NCI-H2081 (cell line): ENCODE results near the gene PLPP2.

Source experiments
- DNase-seq, 2 experiments: peaks; one replicate each; lab custom pipeline; 2025; lab: John Stamatoyannopoulos, UW

PLPP2 gene

DNA sequence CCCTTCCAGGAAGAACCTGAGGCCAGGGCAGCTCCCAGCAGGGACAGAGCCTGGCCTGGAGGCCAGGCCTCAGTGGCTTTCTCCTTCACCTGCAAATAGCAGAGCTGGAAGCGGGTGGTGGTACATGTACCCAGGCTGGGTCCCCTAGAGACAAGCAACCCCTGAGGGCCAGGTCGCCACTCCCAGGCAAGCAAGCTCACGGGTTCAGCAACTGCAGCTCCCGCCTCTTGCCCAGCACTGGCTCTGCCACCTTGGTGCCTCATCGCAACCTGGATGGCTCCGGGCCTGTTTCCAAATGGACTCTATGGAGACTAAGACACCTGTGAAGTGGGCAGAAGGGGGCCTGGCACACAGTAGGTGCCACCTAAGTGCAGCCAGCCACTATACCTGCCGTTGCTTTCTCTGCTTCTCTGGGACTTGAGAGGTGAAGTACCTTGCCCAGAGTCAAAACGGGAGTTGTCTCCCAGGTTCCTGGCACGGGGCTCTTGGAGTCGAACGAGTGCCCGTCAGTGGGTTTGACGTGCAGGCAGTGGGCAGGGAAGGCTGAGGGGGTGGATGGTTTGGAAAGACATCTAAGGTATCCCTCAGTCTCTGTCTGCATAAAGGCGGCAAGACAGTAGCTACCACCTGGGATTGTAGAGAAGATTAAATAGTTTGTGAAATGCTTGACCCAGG lies 2.4 kb upstream of the PLPP2 start:
- DNase-seq, result no peak

DNA sequence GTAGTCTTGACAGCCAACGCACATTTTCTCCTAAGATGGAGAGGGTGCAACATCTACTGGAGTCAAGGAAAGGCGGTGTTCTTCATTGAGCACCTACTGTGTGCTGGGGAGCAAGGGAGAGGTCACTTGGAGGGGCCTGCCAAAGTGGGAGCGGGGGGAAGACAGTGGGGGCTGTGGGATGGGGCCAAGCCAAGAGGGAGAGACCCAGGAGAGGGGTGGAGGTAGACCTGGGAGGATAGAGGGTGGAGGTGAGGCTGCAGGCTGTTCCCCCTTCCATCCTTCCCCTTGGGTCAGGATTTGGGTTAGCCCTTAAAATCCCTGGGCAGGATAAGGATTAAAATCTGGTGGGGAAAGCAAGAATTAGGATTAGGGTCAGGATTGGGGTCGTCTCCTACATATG lies 1.7 kb upstream of the PLPP2 start:
- DNase-seq, result no peak

DNA sequence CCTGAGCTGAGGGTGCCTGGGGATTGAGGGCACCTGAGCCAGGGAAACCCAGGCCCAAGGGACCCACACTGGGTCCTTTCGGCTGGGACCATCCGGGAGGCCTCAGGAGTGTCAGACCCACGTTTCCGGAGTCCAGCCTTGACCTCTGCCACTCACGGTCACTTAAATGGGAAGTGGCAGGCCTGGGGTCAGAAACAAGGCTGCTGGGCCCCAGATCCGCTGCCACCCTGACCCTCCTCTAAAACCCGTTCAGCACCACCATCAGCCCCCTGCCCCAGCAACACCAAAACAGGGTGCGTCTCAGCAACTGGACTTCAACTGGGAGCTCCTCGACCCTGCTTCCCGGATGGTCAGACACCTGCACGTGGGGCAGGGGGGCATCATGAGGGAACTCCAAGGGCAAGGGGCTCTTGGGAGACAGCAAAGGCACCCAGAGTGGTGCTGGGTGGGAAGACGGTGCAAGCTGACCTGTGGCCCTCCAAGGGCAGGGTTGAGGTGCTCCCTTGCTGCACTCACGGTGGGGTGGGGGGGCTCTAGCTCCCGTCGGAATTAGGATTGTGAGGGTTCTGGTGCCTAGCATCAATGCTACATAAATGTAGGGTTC lies 1.2 kb upstream of the PLPP2 start:
- DNase-seq, result no peak

DNA sequence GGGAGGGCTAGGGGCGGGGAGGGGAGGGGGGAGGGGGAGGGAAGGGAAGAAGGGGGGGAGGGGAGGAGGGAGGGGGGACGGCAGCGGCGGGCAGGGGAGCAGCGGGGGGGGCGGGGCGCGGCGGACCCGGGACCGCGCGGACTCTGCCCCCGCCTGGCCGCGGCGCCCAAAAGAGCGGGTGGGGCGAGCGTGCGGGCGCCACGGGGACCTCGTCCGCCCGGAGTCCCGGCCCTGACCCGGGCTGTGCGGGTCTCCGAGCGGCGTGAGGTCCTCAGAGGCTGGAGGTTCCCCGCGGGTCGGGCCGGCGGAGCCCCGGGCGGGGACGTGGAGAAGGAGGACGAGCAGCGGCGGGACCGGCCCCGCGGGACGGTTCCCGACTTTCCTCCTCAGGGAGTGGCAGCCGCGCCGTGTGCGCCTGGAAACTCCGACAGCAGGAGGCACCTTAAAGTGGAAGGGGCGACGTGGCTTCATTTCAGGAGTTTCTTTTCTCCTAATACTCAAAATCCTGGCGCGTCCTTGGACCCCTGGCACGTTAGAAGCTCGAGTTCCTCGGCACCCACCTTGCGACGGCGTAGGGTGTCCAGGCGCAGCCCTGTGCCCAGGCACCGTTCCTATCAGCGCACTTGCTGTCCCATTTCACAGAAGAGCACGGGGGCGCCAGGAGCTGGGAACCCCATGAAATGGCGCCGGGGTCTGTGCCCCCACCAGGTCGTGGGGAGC lies 518 bp upstream of the PLPP2 start:
- no peak for DNase-seq

DNA sequence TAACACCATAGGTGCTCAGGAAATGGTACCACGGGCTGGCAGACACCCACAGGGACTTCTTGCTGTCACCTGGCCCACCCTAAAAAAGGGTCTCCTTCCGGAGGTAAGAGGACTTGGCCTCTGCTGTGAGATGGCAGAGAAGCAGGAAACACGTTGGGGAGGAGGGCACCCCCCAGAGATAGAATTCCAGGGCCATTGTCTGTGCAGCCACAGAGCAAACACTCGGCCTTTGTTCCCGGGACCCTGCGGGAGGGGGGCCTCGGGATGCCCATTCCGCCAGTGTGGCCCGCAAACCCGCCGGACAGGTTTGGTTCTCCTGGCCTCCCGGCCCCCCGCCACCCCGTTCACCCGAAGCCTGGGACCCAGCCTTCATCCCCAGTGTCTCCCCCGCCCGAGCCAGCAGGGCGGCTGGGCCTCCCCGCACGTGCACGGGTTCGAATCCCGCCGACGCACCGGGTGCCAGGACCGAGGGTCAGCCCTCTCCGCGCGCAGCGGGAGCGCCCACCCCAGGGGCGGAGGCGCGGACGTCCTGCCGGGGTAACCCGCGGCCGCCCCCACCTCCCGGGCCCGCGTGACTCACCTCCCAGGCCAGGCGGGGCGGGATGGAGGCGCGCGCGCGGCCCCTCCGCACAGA lies 714 bp downstream of the PLPP2 start:
- peak; percentile 88 to 96 for DNase-seq

DNA sequence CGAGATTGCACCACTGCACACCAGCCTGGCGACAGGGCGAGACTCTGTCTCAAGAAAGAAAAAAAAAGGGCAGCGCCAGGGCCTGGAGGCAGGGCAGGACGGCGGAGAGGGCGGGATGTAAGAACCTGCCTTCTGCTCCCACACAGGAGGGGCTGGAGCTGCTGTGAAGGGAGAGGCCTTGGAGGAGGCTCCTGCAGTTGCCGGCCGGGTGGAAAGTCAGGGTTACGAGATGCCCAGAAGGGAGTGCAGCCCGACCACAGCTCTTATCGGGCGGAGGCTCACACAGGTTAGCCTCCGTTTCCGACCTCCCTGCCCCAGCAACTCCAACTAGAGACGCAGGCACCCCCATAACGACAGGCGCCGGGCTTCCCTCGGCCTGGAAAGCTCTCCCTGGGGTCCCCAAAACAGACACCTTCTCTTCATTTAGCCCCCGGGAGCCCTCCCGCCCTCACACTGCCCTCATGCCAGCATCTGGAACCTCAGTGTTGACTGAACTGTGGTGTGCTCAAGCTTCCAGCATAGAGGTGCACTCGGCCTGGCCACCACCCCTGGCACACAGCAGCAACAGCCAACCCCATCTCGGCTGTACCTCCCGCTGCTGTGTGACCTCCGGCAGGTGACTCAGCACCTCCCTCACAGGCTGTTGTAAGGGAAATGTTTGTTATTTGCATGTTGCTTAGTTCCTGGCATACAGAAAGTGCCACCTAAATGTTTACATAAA lies 1.4 kb downstream of the PLPP2 start:
- DNase-seq, result peak; percentile 88 to 96

DNA sequence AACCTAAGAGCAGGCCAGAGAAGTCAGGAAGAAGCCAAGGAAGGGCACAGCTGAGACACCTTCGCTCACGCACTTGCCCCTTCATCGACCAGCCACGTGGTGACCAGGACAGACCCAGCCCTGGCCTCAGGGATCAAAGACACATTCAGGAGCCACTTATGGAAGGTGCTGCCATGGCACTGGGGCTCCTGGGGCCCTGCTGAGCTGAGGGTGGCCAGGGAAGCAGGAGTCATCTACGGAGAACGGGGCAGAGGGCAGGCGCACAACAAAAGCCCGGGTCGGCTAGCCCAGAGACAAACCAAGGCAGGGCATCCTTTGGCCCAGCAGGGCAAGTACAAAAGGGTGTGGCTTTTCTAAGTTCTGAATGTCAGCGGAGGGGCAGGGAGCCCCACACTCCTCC lies 2.3 kb downstream of the PLPP2 start:
- DNase-seq, result no peak

DNA sequence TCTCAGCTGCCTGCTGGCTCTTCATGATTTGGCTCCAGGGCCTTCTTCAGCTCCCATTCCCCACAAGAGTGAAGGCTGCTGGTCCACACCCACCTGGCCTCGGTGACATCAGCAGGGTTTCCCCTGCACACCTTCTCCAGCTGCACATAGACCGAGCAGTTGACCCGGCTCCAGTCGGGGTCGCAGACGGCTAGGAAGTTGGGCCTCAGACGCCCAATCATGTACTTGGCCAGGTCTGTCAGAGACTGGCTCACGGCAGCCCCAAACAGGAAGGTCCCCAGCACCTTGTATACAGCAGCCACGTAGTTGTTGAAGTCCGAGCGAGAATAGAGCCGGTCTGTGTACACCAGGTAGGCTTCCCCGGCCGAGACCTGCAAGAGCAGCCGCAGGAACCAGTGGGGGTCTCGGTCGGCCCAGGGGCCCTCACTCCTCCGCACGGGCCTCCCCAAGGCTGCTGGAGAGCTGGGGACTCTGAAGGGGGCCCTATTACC lies 3.8 kb downstream of the PLPP2 start:
- DNase-seq, result no peak

DNA sequence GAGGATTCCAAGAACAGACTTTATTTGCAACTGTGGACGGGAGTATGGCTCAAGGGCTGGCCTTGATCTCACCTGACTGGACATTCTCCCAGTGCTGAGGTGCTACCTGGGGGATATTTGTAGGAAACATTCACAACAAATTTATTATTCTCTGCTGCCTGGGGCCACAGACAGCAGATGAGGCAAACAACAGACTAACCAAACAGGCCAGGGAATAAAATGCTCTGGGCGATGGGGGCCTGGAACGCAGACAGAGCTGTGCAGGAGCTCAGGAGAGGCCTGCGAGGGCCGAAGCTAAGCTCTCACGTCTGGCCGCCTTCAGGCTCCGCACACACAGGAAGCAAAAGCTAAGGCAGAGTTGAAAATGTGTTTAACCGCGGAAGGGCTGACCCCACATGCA lies 7.8 kb downstream of the PLPP2 start:
- no peak for DNase-seq

DNA sequence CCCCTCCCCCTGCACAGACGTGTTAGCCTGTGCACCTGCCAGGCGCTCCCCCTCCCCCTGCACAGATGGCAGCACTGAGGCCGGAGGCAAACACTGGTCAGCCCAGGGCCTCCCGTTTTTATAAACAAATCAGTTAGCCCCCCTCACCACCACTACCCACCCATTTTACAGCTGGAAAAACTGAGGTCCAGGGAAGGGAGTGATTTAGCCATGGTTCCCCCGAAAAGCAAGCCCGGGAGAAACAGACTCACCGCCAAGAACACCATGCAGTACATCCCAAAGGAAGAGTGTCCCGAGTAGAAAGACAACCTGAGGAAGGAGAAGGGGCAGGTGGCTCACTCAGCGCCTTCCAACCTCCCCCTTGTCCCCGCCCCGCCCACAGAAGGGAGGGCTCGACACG lies 8.7 kb downstream of the PLPP2 start:
- no peak for DNase-seq

DNA sequence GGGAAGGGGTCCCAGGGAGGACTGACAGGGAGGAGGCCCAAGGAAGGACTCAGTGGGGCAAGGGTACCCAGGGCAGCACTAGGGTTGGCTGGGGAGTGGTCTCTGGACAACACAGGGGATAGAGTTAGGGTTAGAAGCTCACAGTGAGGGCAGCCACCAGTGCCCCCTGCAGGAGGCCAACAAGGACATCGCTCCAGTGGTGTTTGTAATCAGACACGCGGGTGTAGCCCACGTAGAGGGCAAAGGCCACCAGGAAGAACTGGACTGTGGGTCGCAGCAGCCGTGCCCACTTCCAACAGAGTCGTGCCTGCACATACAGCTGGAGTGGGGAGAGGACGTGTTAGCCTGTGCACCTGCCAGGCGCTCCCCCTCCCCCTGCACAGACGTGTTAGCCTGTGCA lies 9.2 kb downstream of the PLPP2 start:
- DNase-seq, result no peak

DNA sequence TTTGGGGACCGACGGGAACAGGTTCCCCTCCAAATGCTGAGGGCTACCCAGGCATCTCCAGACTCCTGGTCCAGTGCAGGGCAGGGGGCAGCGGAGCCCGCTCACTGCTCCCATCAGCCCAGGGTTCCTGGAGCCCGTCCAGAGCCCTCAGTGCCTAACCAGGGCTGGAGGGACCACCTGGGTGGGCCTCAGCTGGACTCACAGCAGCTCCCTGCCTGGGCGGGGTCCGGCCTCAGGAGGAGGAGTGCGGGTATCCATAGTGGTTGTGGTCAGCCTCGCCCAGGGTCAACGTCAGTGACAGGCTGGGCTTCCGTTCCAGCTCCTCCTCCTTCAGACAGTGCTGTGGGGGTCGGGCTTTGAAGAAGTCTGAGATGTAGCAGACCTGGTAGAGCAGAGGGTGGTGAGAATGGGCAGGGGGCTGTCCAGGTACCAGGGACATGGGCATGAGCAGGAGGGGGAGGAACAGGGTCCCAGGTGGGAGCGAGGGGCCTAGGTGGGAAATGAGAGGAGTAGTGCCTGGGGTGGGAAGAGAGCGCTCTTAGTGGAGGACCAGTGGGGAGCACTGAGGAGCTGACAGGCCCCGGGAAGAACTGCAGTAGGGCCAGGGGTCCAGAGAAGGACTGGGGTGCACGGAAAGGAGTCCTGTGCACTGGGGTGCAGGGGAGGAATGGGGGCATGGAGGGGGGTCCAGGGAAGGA lies 9.9 kb downstream of the PLPP2 start:
- no peak for DNase-seq

DNA sequence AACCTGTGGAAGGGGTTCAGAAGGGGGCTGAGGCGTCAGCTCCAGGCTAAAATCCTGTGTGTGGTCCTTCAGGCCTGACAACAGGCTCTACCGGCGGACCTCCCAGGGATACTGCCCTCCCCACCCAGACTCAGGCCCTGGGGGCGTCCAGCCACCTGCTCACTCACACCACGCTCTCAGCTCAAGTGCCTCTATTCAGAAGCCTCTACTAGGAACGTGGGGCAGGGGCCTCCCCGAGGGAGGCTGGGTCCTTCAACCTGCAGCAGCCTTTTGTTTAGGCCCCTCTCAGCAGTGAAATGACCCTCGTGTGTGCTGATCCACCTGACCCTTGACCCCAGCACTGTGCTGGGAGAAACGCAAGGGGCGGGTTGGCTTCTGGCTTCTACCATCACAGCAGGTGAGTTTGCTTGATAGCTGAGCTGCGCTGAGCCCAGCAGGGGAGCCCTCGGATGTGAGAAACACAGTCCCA lies 10.6 kb downstream of the PLPP2 start:
- peak in 1 of 2 experiments; percentile 55 for DNase-seq

DNA sequence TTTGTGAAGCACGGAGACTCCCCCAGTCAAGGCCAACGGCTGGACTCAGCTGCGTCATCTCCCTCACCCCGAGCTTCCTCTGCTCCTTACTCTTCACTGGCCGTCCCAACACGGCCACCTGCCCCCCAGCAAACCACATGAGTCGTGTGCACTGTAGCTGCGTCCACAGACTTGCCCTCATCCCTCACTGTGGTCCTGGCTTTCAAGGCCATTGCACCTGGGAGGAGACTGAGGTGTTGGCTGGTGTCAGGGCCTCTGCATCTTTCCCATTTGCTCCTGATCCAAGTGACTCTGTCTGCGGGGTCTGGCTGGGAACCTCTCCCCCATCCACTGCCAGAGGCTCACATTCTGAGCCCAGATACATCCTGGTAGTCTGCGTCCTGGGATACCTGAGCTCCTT lies 11.5 kb downstream of the PLPP2 start:
- no peak for DNase-seq

DNA sequence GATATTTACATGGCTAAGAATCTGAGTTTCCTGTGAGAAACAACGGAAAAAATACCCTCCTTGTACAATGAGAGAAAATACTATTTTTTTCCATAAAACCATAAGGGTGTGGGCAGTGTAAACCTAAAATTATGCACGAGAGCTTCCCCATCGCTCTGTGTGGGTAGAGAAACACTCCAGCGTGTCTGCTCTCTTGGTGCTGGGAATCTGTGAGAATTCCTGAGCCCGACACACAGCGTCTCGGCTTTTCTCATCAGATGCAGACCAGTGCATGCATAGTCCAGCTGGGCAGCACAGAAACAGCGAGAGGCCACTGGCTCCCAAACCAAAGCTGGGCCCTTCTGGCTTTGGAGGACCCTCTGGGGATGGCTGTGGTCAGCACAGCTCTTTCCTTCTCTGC lies 12.0 kb downstream of the PLPP2 start:
- no peak for DNase-seq

DNA sequence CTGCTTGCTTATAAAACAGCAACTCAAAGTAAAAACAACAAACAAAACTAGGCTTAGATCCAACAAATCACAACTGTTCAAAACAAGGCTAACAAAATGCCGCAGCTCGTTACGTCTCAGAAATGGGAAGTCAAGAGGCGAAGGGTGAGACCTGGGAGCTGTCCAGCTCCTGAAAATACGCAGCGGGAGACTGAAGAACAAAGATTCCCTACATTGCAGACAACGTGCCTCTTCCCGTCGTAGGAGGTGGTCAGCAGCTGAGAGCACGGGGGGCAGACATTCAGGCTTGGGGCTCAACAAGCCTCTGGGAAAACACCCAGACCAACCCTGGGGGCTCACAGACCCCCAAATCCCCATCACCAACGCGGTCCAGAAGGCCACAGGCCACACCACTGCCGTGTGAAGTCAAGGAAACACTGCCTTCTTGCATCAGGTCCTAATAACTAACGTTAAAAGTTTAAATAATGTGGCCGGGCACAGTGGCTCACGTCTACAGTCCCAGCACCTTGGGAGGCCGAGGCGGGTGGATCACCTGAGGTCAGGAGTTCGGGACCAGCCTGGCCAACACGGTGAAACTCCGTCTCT lies 13.5 kb downstream of the PLPP2 start:
- DNase-seq, result no peak

DNA sequence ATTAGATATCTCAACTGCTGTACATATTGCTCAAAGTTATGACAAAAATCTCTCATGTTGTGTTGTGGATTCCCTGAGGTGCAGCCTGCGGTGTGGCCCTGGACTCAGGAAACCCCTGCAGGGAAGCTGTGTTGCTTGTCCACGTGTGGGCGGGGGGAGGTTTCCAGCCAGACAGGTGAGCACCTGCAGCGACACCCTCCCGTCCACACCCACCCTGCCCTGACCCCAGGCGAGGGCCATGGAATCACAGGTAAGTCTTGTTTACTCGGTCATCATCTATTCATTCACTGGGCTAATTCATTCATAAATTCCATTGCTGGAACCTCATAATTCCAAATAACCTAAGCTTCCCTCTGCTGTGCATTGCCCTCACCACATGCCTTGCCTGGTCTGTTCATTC lies 14.1 kb downstream of the PLPP2 start:
- no peak for DNase-seq

DNA sequence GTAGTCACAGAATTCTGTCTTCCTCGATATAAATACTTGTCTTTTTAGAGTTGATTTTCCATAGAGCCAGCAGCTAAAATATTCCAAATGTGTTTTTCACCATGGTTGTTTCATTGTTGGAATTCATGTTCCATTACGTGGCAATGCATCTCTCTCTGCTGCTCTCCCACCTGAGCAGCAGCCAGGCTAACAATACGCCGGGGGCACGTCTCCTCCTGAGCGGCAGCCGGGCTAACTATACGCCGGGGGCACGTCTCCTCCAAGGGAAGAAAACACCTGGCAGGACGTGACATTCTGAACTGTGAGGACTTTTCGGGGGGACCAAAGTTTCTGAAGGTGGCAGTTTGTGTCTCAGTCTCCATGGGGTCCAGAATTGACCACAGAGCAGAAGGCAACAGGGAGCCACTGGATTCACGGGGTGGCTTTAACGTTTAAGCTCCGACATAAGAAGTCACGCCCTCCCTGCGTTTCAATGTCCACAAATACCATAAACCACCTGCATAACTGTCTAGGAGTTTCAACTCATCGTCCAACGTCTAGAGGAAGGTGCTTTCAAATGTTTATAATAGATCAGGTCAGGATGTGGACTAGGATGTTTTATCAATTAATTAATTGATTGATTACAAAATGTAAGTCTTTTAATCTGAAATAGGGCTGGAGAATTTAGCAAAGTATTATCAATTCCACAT lies 15.1 kb downstream of the PLPP2 start:
- DNase-seq, result no peak

DNA sequence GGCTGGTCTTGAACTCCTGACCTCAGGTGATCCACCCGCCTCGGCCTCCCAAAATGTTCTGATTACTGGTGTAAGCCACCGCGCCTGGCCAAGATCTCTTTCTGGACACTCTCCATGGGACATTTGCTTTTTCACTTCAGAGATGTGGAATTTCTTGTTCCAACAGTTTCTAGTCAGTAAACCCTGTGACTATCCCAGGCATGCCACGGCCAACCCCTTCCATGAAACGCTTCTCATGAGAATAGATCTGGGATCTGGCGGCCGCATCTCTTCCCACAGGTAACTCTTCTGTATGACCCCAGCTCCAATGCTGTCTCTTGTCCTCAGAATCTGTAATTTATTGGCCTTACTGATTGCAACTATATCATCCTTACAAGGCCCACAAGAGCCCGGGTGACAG lies 16.2 kb downstream of the PLPP2 start:
- DNase-seq, result no peak

DNA sequence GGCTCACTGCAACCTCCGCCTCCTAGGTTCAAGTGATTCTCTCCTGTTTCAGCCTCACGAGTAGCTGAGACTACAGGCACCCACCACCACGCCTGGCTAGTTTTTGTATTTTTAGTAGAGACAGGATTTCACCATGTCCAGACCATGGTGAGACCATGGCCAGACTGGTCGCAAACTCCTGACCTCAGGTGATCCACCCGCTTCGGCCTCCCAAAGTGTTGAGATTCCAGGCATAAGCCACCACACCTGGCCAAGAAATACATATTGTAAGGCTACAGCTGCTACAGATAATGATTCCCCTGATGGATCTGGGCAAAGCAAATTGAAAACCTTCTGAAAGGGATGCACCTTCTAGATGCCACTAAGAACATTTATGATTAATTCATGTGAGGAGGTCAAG lies 17.8 kb downstream of the PLPP2 start:
- DNase-seq, result no peak
